Stimulated activated naive CD8-positive, alpha-beta T cell treated with anti-CD3 and anti-CD28 coated beads, Interleukin-15, Interleukin-2, amounts not matched to agents 100 ng/mL and 50 ng/mL, for 24 hours (primary cell): ENCODE data around the gene ZPR1.

Source experiments
- H3K27ac Mint-ChIP-seq: one replicate; pipeline ENCODE4 v1.8.0; 2021; ENCODE audit warnings: mild to moderate bottlenecking, mixed read lengths
- H3K27me3 Mint-ChIP-seq: one replicate; pipeline ENCODE4 v1.8.0; 2021; ENCODE audit warnings: mixed read lengths
- H3K36me3 Mint-ChIP-seq: one replicate; pipeline ENCODE4 v1.8.0; 2021; ENCODE audit warnings: low read depth, mixed read lengths
- H3K4me1 Mint-ChIP-seq: one replicate; pipeline ENCODE4 v1.8.0; 2021; ENCODE audit warnings: low read depth, mixed read lengths
- H3K4me3 Mint-ChIP-seq: one replicate; pipeline ENCODE4 v1.8.0; 2021; ENCODE audit warnings: mild to moderate bottlenecking, mixed read lengths
- H3K9me3 Mint-ChIP-seq: one replicate; pipeline ENCODE4 v1.8.0; 2021; ENCODE audit warnings: mixed read lengths

The ZPR1 gene

DNA sequence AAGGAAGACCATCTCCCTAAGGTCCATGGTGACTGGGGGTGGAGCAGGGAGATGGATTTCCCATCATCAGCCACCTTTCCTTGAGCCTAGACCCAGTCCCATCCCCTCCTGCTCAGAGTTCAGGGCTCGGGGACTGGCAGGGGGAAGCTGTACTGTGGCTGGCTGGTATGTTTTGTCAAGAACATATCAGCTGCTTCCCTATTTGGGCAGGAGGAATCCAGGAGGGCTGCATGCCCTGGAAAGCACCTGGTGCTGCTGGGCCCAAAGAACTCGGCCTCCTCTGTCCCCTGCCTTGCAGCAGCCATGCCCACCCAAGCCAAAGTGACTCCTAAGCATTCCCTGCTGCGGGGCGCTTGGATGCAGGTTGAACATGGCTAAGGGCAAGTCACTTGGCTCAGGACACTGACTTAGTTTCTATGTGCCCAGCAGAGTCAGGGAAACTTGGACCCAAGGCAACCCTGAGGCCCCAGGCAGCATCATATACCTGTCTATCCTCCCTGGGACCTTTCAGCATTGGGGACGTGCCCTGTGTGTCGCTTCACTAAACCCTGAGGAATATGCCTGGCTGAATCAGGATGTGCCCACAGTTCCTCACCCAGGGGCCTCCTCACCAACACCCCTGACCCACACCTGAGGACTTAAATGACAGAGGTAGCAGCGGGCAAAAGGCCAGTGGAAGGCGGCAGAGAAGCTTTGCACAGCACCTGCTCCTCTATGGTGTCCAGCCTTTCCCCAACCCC, 58.2 kb downstream of the ZPR1 start:
- no peaks in the 10 kb centered on the region for H3K27me3 Mint-ChIP-seq
- peaks cover 18% of the 10 kb centered on the region for H3K4me1 Mint-ChIP-seq
- no peaks in the 10 kb centered on the region for H3K36me3 Mint-ChIP-seq
- H3K9me3 Mint-ChIP-seq = no peaks in the 10 kb centered on the region
- no peak overlapping the region for H3K27ac Mint-ChIP-seq
- no peak overlapping the region for H3K4me3 Mint-ChIP-seq

DNA sequence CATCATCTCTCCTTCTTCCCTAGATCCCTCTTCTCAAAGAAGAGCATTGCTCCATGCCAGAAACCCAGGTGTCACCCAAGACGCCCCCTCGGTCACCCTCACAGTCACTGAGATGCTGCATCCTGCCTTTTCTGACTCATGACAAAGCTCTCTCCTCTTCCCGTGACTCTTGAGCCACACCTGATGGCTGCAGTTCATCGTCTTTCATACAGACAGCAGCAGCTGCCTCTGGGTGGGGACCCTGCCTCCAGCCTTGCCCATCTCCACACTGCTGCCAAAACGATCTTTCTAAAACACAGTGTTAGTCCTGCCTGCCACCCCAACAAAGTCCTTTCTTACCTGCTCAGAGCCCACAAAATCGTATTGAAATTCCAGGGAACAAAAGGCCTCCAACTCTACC, 59.8 kb downstream of the ZPR1 start:
- H3K27me3 Mint-ChIP-seq = no peaks in the 10 kb centered on the region
- peaks cover 6% of the 10 kb centered on the region for H3K4me1 Mint-ChIP-seq
- no peak overlapping the region for H3K4me3 Mint-ChIP-seq
- H3K27ac Mint-ChIP-seq = no peak overlapping the region
- H3K36me3 Mint-ChIP-seq = no peaks in the 10 kb centered on the region
- no peaks in the 10 kb centered on the region for H3K9me3 Mint-ChIP-seq

DNA sequence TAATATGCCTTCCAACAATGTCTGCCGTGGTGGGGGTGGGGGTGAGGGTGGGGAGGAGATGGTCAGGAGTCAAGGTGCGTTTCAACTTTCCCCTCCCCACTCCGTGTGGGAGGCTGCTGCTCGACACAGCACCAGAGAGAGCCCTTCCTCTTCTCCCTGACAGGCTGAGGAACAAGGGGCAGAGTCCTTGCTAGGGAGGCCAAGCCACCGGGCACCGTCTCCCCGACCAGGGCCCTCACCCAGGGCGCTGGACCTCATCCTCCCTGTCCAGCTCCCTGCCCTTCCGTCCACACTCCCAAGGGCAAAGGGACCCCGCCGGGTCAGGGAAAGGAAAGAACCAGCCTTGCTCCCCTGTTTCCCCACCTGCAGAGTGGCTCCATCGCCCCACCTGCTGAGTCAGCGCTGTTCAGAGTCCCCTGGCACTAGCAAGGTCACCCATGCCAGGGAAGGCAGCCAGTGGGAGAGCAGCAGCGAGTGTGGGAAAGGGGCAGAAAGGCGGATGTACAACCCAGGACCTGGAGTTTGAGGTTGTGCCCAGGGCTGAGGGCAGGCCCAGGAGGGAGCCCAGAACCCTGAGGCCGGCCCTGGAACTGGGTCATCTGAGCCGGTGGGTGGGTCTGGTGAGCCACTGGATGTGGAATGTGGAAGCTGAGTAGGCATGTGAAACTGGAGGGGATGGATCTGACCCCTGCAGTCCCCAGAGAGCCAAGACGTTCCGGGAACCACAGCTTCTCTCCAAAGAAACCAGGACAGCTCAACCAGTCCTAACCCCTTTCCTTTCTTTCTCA, 62.2 kb downstream of the ZPR1 start:
- no peaks in the 10 kb centered on the region for H3K36me3 Mint-ChIP-seq
- H3K27ac Mint-ChIP-seq = no peak overlapping the region
- no peaks in the 10 kb centered on the region for H3K27me3 Mint-ChIP-seq
- no peak overlapping the region for H3K4me3 Mint-ChIP-seq
- no peaks in the 10 kb centered on the region for H3K4me1 Mint-ChIP-seq
- H3K9me3 Mint-ChIP-seq = no peaks in the 10 kb centered on the region

DNA sequence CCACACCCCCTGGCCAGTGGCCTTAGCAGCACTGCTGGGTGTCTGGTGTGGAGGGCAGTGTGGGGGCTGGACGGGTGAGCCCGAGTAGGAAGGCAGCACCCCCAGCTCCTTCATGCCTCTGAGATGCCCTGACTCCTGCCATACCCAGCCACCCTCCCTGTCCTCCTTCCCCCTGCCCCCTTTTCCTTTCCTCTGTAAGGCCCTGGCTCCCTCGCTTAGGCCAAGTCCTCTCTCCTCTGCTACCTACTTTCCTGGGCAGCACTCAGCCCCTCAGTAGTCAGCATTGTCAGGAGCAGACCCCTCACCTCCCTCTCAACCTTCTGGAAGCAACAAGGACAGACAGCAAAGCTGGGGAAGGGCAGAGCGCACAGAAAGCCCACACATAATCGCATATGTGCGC, 63.0 kb downstream of the ZPR1 start:
- no peak overlapping the region for H3K4me3 Mint-ChIP-seq
- H3K27me3 Mint-ChIP-seq = no peaks in the 10 kb centered on the region
- no peaks in the 10 kb centered on the region for H3K36me3 Mint-ChIP-seq
- H3K27ac Mint-ChIP-seq = no peak overlapping the region
- H3K9me3 Mint-ChIP-seq = no peaks in the 10 kb centered on the region
- H3K4me1 Mint-ChIP-seq = no peaks in the 10 kb centered on the region
